IMR-90 (cell line): ENCODE results near the gene MRPL23. TPM values are rescaled to one million over a fixed set of nuclear protein-coding genes. Genes with fewer than 3 reads are reported as not detected.

ENCODE experiments used
- ATAC-seq: fragments of 200-7000 bp; cut with Tn5 transposase; 2 replicates; pipeline ENCODE4 v1.9.1; 2020; ENCODE audit warnings: low read depth, mild to moderate bottlenecking, moderate library complexity
- BruUV-seq: library from RNA; stranded (reverse); fragments of 400-500 nt; replicated peaks from 2 replicates; lab custom pipeline; 2021; lab: Mats Ljungman, UMichigan
- CTCF ChIA-PET: fragments of 300-600 bp; formaldehyde crosslinking; extraction: SDS; loops from one replicate; lab custom pipeline; 2021; ENCODE audit warnings: antibody characterized with exemption; lab: Yijun Ruan, JAX
- POLR2A ChIA-PET: fragments of 300-600 bp; sonication (Branson Sonifier 250); formaldehyde crosslinking; loops from one replicate; lab custom pipeline; 2022; ENCODE audit warnings: antibody characterized with exemption; ENCODE audit not compliant: unreplicated experiment; lab: Charles Lee
- DNase-seq: peaks from one replicate; pipeline ENCODE4 v3.0.0; 2013
- H2AFZ ChIP-seq: replicated peaks from 2 replicates; pipeline ENCODE3; 2013; ENCODE audit warnings: low read length, mild to moderate bottlenecking; ENCODE audit not compliant: poor library complexity
- H2AK5ac ChIP-seq: 2 replicates; pipeline ENCODE4 v1.6.1; 2013; ENCODE audit warnings: low read depth, low read length, inconsistent platforms
- H2AK9ac ChIP-seq: replicated peaks from 2 replicates; pipeline ENCODE3; 2013; ENCODE audit warnings: mild to moderate bottlenecking, low read depth, low read length, moderate library complexity; ENCODE audit not compliant: poor library complexity
- H2BK120ac ChIP-seq: 2 replicates; pipeline ENCODE4 v1.6.1; 2013; ENCODE audit warnings: low read depth, low read length, inconsistent platforms
- H2BK15ac ChIP-seq: 3 replicates; pipeline ENCODE4 v1.6.1; 2013; ENCODE audit warnings: low read depth, low read length, inconsistent platforms
- H2BK20ac ChIP-seq: 2 replicates; pipeline ENCODE4 v1.6.1; 2013; ENCODE audit warnings: low read depth, mild to moderate bottlenecking, inconsistent platforms, low read length, moderate library complexity
- H2BK5ac ChIP-seq: 2 replicates; pipeline ENCODE4 v1.6.1; 2013; ENCODE audit warnings: mild to moderate bottlenecking, low read depth, low read length, inconsistent platforms; ENCODE audit not compliant: poor library complexity, severe bottlenecking
- H3K14ac ChIP-seq: replicated peaks from 2 replicates; pipeline ENCODE4 v1.6.1; 2013; ENCODE audit warnings: low read depth, low read length, inconsistent platforms
- H3K18ac ChIP-seq: 2 replicates; pipeline ENCODE4 v1.6.1; 2013; ENCODE audit warnings: low read depth, low read length, control low read depth
- H3K23ac ChIP-seq: 2 replicates; pipeline ENCODE4 v1.6.1; 2013; ENCODE audit warnings: low read depth, low read length, inconsistent platforms
- H3K27ac ChIP-seq: 2 replicates; pipeline ENCODE4 v1.5.1; 2013; ENCODE audit warnings: mild to moderate bottlenecking, control low read depth, low read length; ENCODE audit not compliant: insufficient read depth
- H3K27me3 ChIP-seq: 2 replicates; pipeline ENCODE4 v1.6.1; 2013; ENCODE audit warnings: low read length; ENCODE audit not compliant: control insufficient read depth, insufficient read depth
- H3K36me3 ChIP-seq: 2 replicates; pipeline ENCODE4 v1.6.1; 2013; ENCODE audit warnings: low read length, mixed read lengths; ENCODE audit not compliant: control insufficient read depth, insufficient read depth
- H3K4ac ChIP-seq: 2 replicates; pipeline ENCODE4 v1.6.1; 2013; ENCODE audit warnings: low read depth, low read length, inconsistent platforms
- H3K4me1 ChIP-seq: 2 replicates; pipeline ENCODE4 v1.6.1; 2013; ENCODE audit warnings: low read length, mixed read lengths; ENCODE audit not compliant: control insufficient read depth, insufficient read depth
- H3K4me2 ChIP-seq: 2 replicates; pipeline ENCODE4 v1.6.1; 2013; ENCODE audit warnings: low read depth, mild to moderate bottlenecking, control low read depth, low read length, moderate library complexity
- H3K4me3 ChIP-seq: 2 replicates; pipeline ENCODE4 v1.5.1; 2013; ENCODE audit warnings: low read depth, mild to moderate bottlenecking, control low read depth, low read length, moderate library complexity; ENCODE audit not compliant: insufficient read depth
- H3K56ac ChIP-seq: 2 replicates; pipeline ENCODE4 v1.6.1; 2013; ENCODE audit warnings: low read length, inconsistent platforms; ENCODE audit not compliant: insufficient read depth; ENCODE audit errors: extremely low read depth
- H3K79me1 ChIP-seq, 2 experiments: 2 replicates each; pipeline ENCODE4 v1.6.1; 2013; ENCODE audit warnings: low read length in 2 of 2, inconsistent platforms in 1 of 2, low read depth in 1 of 2
- H3K9ac ChIP-seq: 2 replicates; pipeline ENCODE4 v1.6.1; 2013; ENCODE audit warnings: low read depth, low read length, control low read depth
- H3K9me1 ChIP-seq: 2 replicates; pipeline ENCODE4 v1.6.1; 2013; ENCODE audit warnings: low read length, inconsistent platforms; ENCODE audit not compliant: insufficient read depth
- H3K9me3 ChIP-seq: 2 replicates; pipeline ENCODE4 v1.6.1; 2013; ENCODE audit warnings: low read length; ENCODE audit not compliant: control insufficient read depth, insufficient read depth
- H4K20me1 ChIP-seq: 2 replicates; pipeline ENCODE4 v1.6.1; 2013; ENCODE audit warnings: low read length, inconsistent platforms; ENCODE audit not compliant: insufficient read depth
- H4K5ac ChIP-seq: 2 replicates; pipeline ENCODE4 v1.6.1; 2013; ENCODE audit warnings: mild to moderate bottlenecking, low read depth, low read length, control low read depth
- H4K8ac ChIP-seq, 2 experiments: 2 replicates each; pipeline ENCODE4 v1.6.1; 2013; ENCODE audit warnings: low read depth in 2 of 2, low read length in 2 of 2, control low read depth in 1 of 2, inconsistent platforms in 1 of 2
- H4K91ac ChIP-seq: 2 replicates; pipeline ENCODE4 v1.6.1; 2013; ENCODE audit warnings: low read depth, low read length, inconsistent platforms; ENCODE audit not compliant: insufficient read depth
- BHLHE40 ChIP-seq: fragments of 150-350 bp; IDR thresholded peaks from 2 replicates; pipeline ENCODE4 v1.6.1; 2016; ENCODE audit warnings: mild to moderate bottlenecking, low read depth, low read length
- CEBPB ChIP-seq: IDR thresholded peaks from 2 replicates; pipeline ENCODE4 v1.6.1; 2012; ENCODE audit warnings: low read depth, low read length, improper control_type of control experiment
- FOS ChIP-seq: fragments of 150-350 bp; IDR thresholded peaks from 2 replicates; pipeline ENCODE4 v1.6.1; 2016; ENCODE audit warnings: low read depth, low read length
- MAFK ChIP-seq: IDR thresholded peaks from 2 replicates; pipeline ENCODE4 v1.6.1; 2012; ENCODE audit warnings: low read depth, low read length, improper control_type of control experiment
- MXI1 ChIP-seq: IDR thresholded peaks from 2 replicates; pipeline ENCODE4 v1.6.1; 2012; ENCODE audit warnings: low read depth, mild to moderate bottlenecking, low read length, moderate library complexity, borderline replicate concordance
- POLR2A ChIP-seq: IDR thresholded peaks from 2 replicates; pipeline ENCODE4 v1.6.1; 2012; ENCODE audit warnings: mild to moderate bottlenecking, low read depth, low read length
- RCOR1 ChIP-seq: IDR thresholded peaks from 2 replicates; pipeline ENCODE4 v1.6.1; 2012; ENCODE audit warnings: mild to moderate bottlenecking, low read length, improper control_type of control experiment; ENCODE audit not compliant: insufficient replicate concordance
- RFX5 ChIP-seq: IDR thresholded peaks from 2 replicates; pipeline ENCODE4 v1.8.0; 2012; ENCODE audit warnings: low read depth, mild to moderate bottlenecking, low read length, moderate library complexity
- whole genome bisulfite sequencing, 2 experiments: methylation state at CpG; one replicate each; pipeline versions ENCODE4 v1.1.5 to v1.1.7; 2013; ENCODE audit warnings: missing lambda C conversion rate in 2 of 2; ENCODE audit not compliant: insufficient read length in 1 of 2; ENCODE audit errors: extremely low coverage in 2 of 2; 5-methylcytosine and 5-hydroxymethylcytosine counted together
- dilution Hi-C: fragments of 300-500 bp; cut with HindIII; formaldehyde crosslinking; loops from one replicate; pipeline ENCODE4 v1.14.3; 2018; ENCODE audit warnings: low sequenced_read_pairs; ENCODE audit not compliant: unreplicated experiment
- in situ Hi-C: fragments of 300-500 bp; cut with MboI; formaldehyde crosslinking; loops from 3 replicates; pipeline ENCODE4 v1.14.3; 2019; ENCODE audit warnings: low sequenced_read_pairs, inconsistent platforms, mixed read lengths
- intact Hi-C: fragments of 100-400 bp; cut with micrococcal nuclease; formaldehyde crosslinking; loops from 2 replicates; pipeline ENCODE4 v1.10.0; 2022
- polyA plus RNA-seq, 3 experiments: library from polyadenylated mRNA; depleted of rRNA; stranded (reverse); fragments of >200 nt; gene quantifications; 2 replicates each; pipeline ENCODE4 v1.2.3, GENCODE V29; 2012; ENCODE audit warnings: low replicate concordance in 1 of 3
- total RNA-seq: library from RNA; depleted of rRNA; stranded (reverse); fragments of >200 nt; gene quantifications from 2 replicates; pipeline ENCODE4 v1.2.3, GENCODE V29; 2012
- TF ChIP-seq, protein P1 (sequence below): conservative IDR thresholded peaks from 2 replicates; pipeline ENCODE4 v1.5.1; 2012; ENCODE audit warnings: mild to moderate bottlenecking, low read depth, low read length, improper control_type of control experiment
- TF ChIP-seq, protein P2 (sequence below): fragments of 150-350 bp; IDR thresholded peaks from 2 replicates; pipeline ENCODE4 v1.6.1; 2016; ENCODE audit warnings: low read depth, mild to moderate bottlenecking, low read length, moderate library complexity, borderline replicate concordance

Gene MRPL23
- total and polyA plus RNA-seq, 2 of the 4 experiments (the other 2 are of a cell fraction), result 68.4 to 114 TPM

DNA sequence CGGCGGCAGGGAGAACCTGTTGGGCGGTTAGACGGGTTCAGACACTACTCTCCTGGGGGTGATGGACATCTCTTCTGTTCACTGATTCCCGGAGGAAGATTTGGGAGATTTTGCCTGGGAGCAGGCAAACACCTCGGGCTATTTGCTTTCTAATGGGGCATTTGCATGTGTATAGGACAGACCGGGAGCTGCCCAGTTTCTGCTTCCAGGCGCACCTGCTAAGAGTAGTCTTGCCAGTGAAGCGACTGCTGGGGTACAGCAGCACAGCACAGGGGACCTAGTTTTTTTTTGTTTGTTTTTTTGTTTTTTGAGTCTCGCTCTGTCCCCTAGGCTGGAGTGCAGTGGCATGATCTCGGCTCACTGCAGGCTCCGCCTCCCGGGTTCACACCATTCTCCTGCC, 57.3 kb downstream of the MRPL23 start:
- Histone ChIP-seq H4K91ac (no peak overlapping the region), H3K9me3 (no peaks in the 10 kb centered on the region), H2AK9ac (no peak overlapping the region), H2BK120ac (no peak overlapping the region), H3K4ac (no peak overlapping the region), H4K8ac (no peak overlapping the region), H3K23ac (no peak overlapping the region), H4K5ac (no peak overlapping the region), H2BK15ac (no peak overlapping the region), H3K56ac (no peak overlapping the region), H3K4me3 (no peak overlapping the region), H3K27ac (no peak overlapping the region), H3K9ac (no peak overlapping the region), H3K27me3 (no peaks in the 10 kb centered on the region), H4K20me1 (no peaks in the 10 kb centered on the region), H3K14ac (no peak overlapping the region), H3K4me2 (no peak overlapping the region), H3K18ac (no peak overlapping the region), H2AK5ac (no peak overlapping the region), H3K36me3 (no peaks in the 10 kb centered on the region), H3K79me1 (no peaks in the 10 kb centered on the region), H3K4me1 (no peaks in the 10 kb centered on the region), H2AFZ (no peak overlapping the region), H3K9me1 (no peaks in the 10 kb centered on the region), H2BK5ac (no peak overlapping the region), H2BK20ac (no peak overlapping the region)
- no CpG with 5 or more reads among the region's 13 CpGs for WGBS, 2 experiments
- ATAC-seq (no peak), DNase-seq (no peak)
- BruUV-seq, result no TSS peak
- in situ Hi-C loops, result no loop called here
- dilution Hi-C loops, result no loop called here
- ChIA-PET POLR2A (no interaction called here), CTCF (interaction anchor here (0.7 kb wide), 1 partner anchor 89 kb away, joined by 6 read pairs; no protein-coding TSS in a partner anchor)
- intact Hi-C loops, result no loop called here
- TF ChIP-seq, protein P1, sequence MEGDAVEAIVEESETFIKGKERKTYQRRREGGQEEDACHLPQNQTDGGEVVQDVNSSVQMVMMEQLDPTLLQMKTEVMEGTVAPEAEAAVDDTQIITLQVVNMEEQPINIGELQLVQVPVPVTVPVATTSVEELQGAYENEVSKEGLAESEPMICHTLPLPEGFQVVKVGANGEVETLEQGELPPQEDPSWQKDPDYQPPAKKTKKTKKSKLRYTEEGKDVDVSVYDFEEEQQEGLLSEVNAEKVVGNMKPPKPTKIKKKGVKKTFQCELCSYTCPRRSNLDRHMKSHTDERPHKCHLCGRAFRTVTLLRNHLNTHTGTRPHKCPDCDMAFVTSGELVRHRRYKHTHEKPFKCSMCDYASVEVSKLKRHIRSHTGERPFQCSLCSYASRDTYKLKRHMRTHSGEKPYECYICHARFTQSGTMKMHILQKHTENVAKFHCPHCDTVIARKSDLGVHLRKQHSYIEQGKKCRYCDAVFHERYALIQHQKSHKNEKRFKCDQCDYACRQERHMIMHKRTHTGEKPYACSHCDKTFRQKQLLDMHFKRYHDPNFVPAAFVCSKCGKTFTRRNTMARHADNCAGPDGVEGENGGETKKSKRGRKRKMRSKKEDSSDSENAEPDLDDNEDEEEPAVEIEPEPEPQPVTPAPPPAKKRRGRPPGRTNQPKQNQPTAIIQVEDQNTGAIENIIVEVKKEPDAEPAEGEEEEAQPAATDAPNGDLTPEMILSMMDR, result no peak
- TF ChIP-seq MXI1, result no peak
- no peak for TF ChIP-seq BHLHE40
- no peak for TF ChIP-seq CEBPB
- TF ChIP-seq POLR2A, result no peak
- no peak for TF ChIP-seq MAFK
- TF ChIP-seq, protein P2, sequence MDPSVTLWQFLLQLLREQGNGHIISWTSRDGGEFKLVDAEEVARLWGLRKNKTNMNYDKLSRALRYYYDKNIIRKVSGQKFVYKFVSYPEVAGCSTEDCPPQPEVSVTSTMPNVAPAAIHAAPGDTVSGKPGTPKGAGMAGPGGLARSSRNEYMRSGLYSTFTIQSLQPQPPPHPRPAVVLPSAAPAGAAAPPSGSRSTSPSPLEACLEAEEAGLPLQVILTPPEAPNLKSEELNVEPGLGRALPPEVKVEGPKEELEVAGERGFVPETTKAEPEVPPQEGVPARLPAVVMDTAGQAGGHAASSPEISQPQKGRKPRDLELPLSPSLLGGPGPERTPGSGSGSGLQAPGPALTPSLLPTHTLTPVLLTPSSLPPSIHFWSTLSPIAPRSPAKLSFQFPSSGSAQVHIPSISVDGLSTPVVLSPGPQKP, result no peak
- no peak for TF ChIP-seq FOS
- no peak for TF ChIP-seq RCOR1
- no peak for TF ChIP-seq RFX5
